Measurements from ENCODE around the gene OR1L8.

DNA sequence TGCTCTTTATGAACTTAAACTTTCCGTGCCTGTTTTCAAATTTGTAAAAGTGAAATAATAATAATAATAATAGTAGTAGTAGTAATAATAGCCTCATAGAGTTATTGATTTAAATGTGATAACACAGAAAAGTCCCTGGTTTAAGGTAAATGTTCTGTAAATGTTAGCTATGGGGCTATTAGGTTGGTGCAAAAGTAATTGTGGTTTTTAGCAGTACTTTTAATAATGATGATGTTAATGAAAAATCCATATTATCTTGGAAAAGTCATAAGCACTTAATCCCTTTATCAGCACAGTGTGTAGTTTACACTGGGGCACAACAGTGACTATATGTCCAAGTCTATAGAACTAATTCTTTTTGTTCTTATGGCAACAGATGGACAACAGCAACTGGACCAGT, 31.2 kb upstream of the OR1L8 start, which contains the start of gene OR1Q1:
- TF ChIP-seq, protein P1, sequence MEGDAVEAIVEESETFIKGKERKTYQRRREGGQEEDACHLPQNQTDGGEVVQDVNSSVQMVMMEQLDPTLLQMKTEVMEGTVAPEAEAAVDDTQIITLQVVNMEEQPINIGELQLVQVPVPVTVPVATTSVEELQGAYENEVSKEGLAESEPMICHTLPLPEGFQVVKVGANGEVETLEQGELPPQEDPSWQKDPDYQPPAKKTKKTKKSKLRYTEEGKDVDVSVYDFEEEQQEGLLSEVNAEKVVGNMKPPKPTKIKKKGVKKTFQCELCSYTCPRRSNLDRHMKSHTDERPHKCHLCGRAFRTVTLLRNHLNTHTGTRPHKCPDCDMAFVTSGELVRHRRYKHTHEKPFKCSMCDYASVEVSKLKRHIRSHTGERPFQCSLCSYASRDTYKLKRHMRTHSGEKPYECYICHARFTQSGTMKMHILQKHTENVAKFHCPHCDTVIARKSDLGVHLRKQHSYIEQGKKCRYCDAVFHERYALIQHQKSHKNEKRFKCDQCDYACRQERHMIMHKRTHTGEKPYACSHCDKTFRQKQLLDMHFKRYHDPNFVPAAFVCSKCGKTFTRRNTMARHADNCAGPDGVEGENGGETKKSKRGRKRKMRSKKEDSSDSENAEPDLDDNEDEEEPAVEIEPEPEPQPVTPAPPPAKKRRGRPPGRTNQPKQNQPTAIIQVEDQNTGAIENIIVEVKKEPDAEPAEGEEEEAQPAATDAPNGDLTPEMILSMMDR (conservative IDR thresholded peaks at IDR 0.05; ENCODE audit: low read depth, low read length) = no peak
- TF ChIP-seq EZH2phosphoT487 (IDR thresholded peaks at IDR 0.05; ENCODE audit: borderline replicate concordance, low read length) = no peak
- no peak for TF ChIP-seq EZH2 (IDR thresholded peaks at IDR 0.05; ENCODE audit: low read length, unreplicated experiment)
